HG02623 (cell line): Measurements from ENCODE around the gene GALNT9.
"Not testable (repeated sequence)": the region's sequence is repeated elsewhere in the genome, so short reads cannot be mapped to it uniquely, and the experiment has no call there.

Experiments
- ATAC-seq: cut with Tn5 transposase; IDR thresholded peaks from one replicate; pipeline ENCODE4 v1.9.1; 2021; ENCODE audit warnings: moderate library complexity; ENCODE audit not compliant: unreplicated experiment

The GALNT9 gene

DNA sequence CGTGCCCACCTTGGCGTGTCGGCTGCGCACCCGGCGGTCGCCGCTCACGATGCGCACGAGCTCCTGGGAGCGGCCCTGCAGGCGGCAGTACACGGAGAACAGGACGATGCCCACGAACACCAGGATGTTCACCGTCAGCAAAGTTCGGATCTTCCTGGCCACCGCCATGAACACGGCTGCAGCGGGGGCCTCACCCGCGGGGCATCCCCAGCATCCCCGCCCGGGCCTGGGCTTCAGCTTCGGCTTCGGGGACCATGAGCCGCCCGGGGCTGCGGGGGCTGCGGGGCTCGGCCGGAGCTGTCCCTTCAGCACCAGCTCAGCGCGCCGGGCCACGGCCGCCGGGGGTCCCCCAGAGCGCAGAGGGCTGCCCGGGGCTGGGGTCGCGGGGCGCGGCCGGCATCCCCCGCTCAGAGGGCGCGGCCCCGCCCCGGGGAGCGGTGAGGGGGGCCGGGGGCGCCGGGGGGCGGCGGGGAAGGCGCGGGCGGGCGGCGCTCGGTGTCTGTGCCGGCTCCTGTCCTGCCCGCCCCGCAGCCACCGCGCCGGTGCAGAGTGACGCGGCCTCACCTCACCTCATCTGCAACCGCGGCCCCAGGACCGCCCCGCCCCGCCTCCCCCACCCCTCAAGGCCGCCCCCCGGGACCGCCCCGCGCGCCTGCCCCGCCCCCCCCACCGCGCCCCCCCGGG, at the start of gene GALNT9:
GALNT9 (minus strand) TSS at position 554 of the 684 bp plus-strand sequence; CDS start at position 168, 386 bp downstream.
- no peak for ATAC-seq

DNA sequence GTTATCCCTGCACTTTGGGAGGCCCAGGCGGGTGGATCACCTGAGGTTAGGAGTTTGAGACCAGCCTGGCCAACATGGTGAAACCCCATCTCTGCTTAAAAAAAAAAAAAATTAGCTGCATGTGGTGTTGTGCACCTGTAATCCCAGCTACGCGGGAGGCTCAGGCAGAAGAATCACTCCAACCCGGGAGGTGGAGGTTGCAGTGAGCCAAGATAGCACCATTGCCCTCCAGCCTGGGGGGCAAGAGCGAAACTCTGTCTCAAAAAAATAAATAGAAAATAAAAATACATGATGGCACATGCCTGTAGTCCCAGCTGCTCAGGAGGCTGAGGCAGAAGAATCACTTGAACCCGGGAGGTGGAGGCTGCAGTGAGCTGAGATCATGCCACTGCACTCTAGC, 49.7 kb upstream of the GALNT9 start:
- not testable (repeated sequence) for ATAC-seq

DNA sequence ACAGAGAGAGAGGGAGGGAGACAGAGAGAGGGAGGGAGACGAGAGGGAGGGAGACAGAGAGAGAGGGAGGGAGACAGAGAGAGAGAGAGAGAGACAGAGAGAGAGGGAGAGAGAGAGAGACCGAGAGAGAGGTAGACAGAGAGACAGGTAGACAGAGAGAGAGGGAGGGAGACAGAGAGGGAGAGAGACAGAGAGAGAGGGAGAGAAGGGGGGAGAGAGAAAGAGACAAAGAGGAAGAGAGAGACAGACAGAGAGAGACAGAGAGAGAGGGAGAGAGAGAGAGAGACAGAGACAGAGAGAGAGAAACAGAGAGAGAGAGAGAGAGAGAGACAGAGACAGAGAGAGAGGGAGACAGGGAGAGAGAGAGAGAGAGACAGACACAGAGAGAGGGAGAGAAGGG, 47.8 kb upstream of the GALNT9 start:
- ATAC-seq: no peak

DNA sequence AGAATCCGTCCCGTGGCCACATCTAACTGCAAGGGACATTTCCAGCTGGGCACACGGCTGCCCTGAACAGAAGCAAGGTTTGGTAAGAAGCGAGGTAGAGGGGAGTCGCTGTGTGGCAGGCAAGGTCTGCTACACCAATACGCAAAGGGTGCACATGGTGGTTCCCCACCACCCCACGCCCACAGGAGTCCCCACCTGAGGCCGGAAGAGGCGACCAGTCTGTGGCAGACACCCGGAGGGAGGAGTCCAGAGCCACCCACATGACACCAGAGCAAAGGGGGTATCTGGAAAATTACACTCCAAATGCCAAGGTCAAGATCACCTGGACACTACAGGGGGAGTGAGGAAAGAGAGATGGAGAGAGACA, 47.1 kb upstream of the GALNT9 start:
- no peak for ATAC-seq

DNA sequence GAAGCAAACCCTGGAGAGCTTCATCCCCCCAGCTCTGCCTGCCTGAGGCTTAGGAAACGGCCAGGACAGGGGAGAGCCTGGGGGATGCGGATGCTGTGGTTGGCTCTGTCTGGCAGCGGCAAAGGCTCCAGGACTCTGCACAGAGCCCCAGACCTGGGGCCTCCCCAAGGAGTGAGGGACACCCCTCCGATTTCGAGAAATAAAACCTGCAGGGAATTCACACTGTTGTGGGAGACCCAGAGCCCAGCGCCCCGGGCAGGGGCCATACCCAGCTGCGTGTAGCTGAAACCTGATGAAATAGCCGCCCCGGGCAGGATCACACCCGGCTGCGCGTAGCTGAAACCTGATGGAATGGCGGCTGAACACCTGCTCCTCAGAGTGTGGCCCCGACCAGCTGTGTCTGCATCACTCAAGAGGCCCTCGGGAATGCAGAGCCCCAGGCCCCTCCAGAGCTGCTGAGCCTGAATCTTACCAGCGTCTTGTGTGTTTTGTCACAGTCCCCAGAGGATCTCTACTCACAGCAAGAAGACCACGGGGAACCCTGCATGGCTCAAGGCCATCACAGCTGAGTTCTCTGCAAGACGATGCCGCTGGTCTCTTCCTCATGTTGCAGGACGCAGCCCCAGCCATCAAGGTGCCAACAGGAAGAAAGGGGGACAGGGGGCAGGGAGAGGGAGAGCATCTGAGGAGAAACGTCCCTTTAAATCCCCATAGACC, 46.5 kb upstream of the GALNT9 start:
- no peak for ATAC-seq

DNA sequence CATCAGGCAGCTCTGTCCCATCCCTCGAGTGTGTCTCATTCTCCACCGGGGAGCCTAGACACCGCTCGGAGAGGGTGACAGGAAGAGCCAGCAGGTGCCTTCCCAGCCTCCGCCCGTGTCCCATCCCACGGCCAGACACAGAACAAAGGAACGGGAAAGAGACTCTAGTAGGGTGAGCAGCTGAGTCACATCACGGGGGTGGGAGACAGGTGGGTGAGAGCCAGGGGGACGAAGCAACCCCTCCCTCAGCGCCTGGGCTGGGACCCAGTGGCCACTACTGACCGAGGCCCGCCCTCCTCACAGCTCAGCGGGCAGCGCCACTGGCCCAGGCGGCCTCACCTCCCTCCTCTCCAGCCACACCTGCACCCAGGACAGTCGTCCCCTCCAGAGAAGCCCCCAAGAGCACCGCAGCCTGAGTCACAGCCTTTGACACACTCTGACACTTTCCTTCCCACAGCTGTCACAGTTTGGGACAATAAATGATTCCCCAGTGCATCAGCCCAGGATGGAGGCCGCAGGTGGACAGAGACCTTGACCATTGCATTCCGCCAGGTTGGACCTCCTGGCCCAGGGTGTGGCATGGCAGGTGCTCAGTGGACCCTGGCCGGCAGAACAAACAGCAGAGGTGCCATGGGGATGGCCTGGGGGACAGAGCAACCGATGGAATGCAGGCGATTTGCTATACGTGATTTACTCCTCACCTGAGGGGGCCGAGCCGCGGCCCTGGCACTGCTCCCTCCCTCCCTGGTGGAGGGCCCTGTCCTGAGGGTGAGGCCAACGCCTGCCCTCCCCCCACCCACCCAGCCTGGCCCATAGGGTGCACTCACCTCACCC, 45.4 kb upstream of the GALNT9 start:
- no peak for ATAC-seq

DNA sequence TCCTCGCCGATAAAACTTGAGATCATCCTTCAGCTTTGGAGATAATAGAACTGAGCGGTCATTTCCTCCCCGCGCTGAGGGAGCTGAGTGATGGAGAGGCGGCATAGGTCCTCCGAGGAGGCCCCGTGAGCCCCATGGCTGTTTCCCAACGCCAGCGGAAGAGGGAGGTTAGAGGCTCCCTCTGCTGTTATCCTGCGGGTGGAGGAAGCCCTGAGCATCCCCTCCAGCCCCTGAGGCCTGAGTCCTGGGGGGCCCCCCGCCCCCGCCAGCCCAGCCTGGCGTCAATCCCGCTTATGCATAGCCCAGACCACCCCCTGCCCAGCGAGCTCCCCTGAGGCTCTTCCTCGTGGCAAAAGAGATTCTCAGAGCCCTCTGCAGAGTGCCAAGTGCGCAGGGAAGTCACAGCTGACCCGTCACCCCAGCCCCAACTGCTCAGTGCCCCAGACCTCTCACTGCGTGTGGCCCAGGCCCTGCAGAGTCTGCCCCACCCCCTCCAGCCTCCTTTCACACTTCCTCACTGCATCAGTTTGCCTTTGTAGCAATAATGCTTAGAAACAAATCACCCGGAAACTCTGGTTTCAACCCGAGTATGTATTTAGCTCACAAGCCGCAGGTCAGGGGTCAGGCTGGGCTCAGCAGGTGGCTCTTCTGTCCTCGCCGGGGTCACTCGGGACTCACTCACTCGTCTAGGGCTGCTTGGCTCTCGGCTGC, 44.7 kb upstream of the GALNT9 start:
- no peak for ATAC-seq

DNA sequence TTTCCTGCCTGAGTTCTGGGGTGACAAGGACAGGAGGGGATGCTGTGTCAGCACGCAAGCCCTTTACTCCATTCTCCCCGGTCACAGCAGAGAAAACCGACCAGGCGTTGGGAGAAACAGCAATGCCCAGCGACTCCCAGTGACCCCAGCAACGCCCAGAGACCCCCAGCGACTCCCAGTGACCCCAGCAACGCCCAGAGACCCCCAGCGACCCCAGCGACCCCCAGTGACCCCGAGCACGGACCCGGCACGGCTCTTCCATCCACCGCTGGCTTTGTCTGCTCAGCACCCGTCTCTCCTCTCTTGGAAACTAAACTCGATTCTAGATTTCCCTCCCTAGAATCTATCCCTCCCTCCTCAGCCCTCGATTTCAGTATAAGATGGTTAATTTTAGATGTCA, 38.5 kb upstream of the GALNT9 start:
- ATAC-seq: no peak

DNA sequence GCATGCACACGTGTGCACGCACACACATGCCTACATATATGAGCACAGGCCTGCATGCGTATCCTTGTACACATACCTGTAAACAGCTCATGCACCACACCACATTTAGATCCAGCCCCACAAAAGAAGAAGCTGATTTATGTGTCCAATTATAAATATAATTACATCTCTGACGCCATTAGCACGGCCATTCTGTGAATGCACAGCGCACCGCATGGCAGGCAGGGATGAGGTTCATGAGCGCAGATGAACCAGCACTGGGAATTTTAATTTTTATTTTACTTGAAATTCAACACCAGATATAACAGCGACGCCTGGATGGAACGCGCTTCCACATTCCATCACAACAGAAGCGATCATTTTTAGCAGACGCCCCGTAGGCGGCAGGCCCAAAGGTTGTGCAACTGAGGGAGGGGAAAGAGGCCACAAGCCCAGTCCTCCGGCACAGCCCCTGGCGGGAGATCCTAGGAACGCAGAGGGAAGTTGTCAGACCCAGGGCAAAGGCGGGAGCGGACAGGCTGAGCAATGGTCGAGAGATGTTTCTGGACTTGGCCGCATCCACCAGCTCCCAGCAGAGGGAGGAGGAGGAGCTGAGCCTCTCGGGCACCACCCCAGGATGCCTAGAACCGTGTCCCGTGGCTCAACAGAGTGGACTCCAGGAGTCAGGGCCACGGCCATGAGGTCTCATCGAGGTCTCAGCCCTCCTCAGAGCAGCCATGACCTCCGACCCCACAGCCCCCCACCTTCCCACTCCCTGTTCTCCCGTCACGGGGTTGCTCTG, 37.9 kb upstream of the GALNT9 start:
- no peak for ATAC-seq

DNA sequence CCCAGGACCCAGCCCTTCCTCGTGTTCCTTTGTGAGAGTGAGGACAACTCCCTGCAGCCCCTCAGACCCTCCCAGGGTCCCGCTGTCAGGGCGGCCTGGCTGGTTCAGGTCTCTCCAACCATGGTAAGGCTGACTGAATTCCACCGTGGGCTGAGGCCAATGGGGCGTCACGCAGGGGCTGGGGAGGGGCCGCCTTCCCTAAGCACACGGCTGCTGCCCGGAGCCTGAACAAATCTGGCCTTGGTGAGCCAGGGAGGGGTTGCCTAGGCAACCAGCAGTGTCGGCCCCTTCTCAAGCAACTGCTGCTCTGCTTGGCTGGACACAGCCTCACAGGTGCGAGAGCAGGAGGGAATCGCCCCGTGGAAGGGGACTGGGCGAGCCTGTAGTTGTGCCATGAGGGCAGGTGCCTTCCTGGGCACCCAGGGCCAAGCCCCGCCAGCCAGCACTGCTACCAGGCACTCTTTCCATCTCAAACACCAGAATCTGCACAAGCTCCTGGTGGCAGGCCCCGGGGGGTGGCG, 37.0 kb upstream of the GALNT9 start:
- ATAC-seq: no peak

DNA sequence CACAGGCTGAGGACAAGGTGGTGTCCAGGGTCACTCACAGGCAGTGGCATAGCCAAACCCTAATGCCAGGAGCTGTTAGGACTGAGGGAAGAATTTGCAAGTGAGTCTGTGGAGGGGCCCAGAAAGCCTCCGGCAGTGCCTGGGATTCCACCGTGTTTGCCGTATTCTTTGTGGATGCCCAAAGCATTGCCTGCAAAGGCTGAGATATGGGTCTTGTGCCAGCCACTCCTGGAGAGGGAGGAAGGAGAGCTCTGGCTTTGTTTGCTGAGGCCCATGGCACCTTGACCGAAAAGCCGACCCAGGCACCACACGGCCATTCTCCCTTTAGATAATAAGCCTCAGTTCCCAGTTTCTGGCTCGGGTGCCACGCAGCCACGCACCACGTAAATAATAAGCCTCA, 35.8 kb upstream of the GALNT9 start:
- ATAC-seq: no peak

DNA sequence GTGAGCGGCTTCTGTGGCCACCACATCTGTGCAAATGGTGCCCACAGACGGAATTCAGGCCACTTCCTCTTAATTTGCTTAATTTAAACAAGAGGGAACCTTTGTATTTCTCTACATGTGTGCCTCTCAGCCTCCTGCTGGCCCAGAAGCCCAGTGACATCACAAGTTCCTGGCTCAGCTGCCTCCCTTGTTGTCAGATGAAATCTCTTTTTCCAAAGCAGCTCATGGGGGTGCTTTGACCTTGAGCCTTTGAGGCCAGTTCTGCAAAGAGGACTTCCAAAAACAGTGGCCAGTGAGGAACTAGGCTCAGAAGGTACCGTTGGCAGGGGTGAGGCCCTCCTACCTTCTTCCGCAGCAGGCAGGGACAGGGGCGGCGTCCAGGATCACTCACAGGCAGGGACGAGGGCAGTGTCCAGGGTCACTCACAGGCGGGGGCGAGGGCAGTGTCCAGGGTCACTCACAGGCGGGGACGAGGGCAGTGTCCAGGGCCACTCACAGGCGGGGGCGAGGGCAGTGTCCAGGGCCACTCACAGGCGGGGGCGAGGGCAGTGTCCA, 35.0 kb upstream of the GALNT9 start:
- no peak for ATAC-seq

DNA sequence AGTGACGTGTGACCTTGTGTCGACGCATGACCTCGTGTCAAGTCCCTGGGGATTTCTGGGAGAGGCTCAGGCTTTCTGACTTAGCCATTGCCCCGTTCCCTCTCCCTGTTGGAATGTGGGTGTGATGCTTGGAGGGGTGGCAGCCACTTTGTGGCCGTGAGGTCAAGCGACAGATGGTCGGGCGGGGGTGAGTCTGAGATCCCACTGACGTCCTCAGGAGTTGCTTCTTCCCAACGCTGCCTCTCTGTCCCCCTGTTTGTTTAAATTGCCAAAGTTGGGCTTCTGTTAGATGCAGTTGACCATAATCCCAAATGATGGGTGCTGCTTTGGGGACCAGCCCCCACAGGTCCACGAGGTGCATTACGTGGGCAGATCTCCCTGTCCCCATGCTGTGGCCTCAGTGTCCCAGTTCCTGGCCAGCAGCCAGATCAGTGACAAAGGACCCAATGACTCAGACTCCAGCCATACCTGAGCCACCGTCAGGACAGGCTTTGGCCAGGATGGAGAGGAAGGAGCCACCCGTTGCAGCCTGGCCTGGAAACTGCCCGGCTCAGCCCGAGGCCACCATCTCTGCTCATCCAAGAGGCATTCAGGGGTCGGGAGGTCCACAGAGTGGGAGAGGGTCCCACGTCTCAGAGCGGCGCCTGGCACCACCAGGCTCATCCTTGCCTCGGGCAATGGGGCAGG, 34.4 kb upstream of the GALNT9 start:
- ATAC-seq: no peak

DNA sequence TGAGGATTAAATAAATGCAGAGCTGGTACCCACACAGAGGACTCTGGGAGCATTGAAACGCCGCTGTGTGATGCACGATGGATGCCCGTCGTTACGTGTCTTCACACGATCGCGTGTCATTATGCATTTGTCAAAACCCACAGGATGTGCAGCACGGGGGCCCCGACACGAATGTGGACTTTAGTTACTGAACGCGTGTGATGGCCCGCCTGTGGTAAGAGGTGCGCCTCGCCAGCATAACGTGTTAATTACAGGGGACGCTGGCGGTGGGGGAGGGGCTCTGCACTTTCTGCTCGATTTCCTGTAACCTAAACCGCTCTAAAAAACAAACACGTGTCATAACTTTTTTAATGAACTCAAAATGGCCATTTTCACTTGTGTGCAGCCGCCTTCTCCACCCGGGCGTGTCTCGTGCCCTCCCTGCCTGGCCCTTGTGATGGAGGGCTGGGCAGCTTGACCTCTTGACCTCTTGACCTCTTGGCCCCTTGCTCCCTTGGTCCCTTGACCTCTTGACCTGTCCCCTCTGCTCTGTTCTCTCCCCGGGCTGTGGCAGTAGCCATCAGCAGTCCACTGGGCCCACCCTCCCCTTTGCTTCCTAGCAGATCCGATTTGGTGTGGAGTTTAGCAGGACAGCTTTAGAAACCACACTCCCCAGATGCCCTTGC, 33.7 kb upstream of the GALNT9 start:
- no peak for ATAC-seq

DNA sequence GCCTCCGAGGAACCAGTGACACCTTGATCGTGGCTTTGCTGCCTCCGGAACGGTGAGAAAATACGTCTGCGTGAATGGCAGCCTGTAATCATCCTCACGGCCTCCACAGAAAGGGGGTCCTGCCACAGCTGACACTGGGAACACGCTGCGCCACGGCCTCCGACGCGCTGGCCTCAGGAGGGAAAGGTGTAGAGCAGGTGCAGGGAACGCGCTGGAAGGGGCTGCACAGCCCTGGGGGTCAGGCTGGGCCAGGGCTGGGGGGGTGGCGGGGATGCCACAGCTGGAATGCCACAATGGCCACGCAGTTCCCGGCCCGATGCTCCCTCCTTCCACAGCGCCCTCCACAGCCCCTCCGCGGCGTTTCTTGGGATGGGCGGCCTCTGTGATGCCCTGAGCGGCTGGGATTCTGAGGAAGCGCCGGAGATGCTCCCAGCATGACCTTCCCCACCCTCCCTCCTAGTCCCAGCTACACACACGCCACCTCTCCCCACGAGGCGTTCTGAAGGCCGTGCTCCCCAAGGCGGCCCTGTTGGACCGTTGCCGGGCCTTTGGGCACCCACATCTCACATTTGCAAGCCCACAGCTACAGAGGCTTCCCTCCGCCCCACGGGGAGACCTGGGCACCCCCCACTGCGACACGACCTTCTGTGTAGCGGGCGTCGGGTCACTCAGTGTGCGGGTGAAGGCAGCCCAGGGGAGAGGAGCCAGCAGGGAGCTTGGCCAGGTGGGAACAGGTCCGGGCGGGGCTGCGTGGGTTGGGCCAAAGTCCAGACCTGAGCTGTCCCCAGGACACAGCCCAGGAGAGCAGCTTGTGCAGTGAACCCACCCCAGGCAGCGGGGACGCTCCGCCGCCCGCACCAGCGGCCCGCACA, 31.8 kb upstream of the GALNT9 start:
- ATAC-seq: no peak

DNA sequence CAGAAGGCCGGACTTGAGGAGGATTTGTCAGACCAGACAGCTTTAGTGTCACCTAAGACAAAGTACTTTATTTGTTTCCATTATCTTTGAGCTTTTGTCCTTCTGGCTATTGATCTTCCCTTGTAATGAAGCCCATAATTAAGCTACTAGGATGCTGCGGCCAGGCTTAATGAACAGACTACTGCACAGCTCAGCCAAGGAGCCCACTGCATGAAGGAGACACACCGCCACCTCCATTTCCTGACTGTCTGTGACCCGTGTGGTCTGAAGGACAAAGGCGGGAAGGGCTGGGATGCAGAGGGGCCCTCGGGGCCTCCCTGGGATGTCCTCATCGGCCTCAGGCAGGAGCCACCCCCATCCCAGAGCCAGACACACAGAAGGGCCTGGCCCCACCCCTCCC, 31.0 kb upstream of the GALNT9 start:
- no peak for ATAC-seq

DNA sequence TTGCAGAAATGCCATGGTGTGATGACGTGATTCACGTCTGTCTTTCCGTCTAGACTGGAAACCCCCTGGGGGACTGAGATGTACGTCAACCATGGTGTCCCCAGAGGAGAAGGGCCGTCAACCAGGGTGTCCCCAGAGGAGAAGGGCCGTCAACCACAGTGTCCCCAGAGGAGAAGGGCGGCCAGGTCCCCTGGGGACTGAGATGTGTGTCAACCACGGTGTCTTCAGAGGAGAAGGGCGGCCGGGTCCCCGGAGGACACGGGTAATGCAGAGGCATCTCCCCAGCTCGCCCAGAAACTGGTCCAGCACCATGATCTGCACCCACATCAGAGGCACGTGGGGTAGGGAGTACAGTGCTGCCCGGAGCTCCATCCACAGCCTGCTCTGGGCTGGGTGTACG, 30.6 kb upstream of the GALNT9 start:
- no peak for ATAC-seq

DNA sequence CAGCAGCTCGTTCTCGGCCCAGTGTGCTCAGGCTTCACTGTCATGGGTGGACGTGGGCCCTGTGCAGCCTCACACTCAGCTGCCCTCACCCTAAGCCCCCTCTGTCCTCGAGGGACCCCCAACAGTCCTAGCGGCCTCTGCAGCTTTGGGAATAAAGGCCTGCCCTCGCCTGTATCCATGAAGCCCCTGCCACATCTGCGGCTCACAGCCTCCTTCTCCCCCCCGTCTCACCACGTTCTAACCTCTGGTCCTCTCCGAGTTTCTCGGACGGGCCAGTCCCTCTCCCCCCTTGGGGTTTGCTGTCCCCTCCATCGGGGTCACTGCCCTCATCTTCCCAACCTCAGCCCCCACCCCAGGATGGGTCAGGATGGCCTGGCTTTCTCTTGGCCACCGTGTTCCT, 30.2 kb upstream of the GALNT9 start:
- no peak for ATAC-seq
